Measurements from ENCODE around the gene NRXN2. TPM values are rescaled to one million over a fixed set of nuclear protein-coding genes. Genes with fewer than 3 reads are reported as not detected.

The NRXN2 gene
- under 0.01 TPM in 1 of 2 replicates, not detected in the other for total RNA-seq

DNA sequence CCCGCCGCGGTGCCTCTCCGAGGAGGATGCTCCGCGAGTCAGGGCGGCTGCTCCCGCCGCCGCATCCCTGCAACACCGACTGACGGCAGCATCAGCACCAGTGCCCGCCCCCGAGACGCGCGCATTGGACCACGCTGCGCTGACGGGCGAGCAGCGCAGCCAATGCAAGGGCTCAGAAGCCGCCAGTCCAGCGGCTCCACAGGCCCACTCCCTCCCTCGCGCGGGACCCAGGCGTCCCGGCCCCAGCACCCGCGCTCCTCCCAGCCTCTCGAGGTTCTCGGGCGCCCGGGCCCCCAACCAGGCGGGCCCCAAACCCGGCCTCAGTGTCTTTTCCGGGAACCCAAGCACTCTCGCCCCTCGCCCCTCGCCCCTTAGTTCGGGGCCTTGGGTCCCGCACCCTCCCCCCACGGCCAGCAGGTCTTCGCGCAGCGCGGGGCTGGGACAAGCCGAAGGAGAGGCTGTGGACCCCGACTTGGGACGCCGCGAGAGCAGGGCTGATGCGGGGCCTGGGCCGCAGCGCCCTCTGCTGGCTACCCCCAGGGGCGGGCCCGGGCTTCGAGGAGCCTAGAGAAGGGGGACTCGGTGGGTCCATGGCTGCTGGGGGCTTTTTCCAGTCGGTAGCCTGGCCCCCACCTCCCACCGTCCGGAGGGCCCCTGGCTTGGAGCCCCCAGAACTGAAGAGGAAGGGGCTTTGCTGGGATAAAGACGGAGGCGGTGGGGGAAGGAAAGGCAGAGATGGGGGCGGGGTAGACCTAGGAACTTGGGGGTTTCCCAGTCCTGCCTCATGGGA lies at the start of gene NRXN2:
Gene NRXN2 (minus strand): TSS at position 81 of the 790 bp plus-strand sequence. CDS start 9,498 bp downstream, outside the sequence.

GRCh38 chr11:64759722-64760719 lies 37.0 kb upstream of the NRXN2 start, which contains the start of gene PYGM:
Gene PYGM (minus strand): TSS chr11:64759974. CDS start chr11:64759898, 76 bp downstream.

GRCh38 chr11:64743591-64744543 lies 20.9 kb upstream of the NRXN2 start, which contains the start of gene RASGRP2:
Gene RASGRP2 (minus strand): TSS chr11:64744142. CDS start chr11:64742866, 1,276 bp downstream.

GRCh38 chr11:64590763-64591221 lies 132.2 kb downstream of the NRXN2 start, which contains the start of gene SLC22A12:
Gene SLC22A12 (plus strand): TSS chr11:64591220. CDS start chr11:64591557, 337 bp downstream.

Other genes starting within 250 kb of the NRXN2 start
- not detected in 2 replicates for gene SLC22A11, start 167.3 kb downstream of the NRXN2 start, total RNA-seq
- gene SLC22A12, start 132.0 kb downstream of the NRXN2 start, total RNA-seq = not detected in 2 replicates
- gene RASGRP2, start 20.9 kb upstream of the NRXN2 start, total RNA-seq = 0.27 and 0.50 TPM in 2 replicates
- gene PYGM, start 36.8 kb upstream of the NRXN2 start, total RNA-seq = 0.22 and 0.27 TPM in 2 replicates
- gene SF1, start 55.3 kb upstream of the NRXN2 start, total RNA-seq = 192 and 220 TPM in 2 replicates
- 42.2 and 66.5 TPM in 2 replicates for gene MAP4K2, start 80.0 kb upstream of the NRXN2 start, total RNA-seq
- 20.7 and 31.1 TPM in 2 replicates for gene MEN1, start 87.4 kb upstream of the NRXN2 start, total RNA-seq
- 0.13 and 0.22 TPM in 2 replicates for gene CDC42BPG, start 121.5 kb upstream of the NRXN2 start, total RNA-seq
- gene EHD1, start 155.4 kb upstream of the NRXN2 start, total RNA-seq = 91.8 and 98.6 TPM in 2 replicates
- gene ATG2A, start 194.0 kb upstream of the NRXN2 start, total RNA-seq = 13.0 and 19.8 TPM in 2 replicates
- gene PPP2R5B, start 201.5 kb upstream of the NRXN2 start, total RNA-seq = 10.0 and 10.1 TPM in 2 replicates
- gene GPHA2, start 212.7 kb upstream of the NRXN2 start, total RNA-seq = not detected in 2 replicates
- not detected in 2 replicates for gene MAJIN, start 248.9 kb upstream of the NRXN2 start, total RNA-seq